Gastrocnemius medialis (tissue), 4 donors: Measurements from ENCODE around the gene ROCK1.

Experiments used
- CTCF ChIP-seq, 5 experiments: fragments of 450-650 bp in 3 of 5; fragments of 200-600 bp in 2 of 5; sonication (generic) in 2 of 5; IDR thresholded peaks in 4 of 5; conservative IDR thresholded peaks in 1 of 5; 1 replicate in 4 of 5; 2 replicates in 1 of 5; pipeline ENCODE4 v1.5.1; 2016 to 2019; ENCODE audit warnings: antibody characterized with exemption in 5 of 5, mild to moderate bottlenecking in 3 of 5, moderate library complexity in 3 of 5
- POLR2A ChIP-seq, 2 donors: fragments of 450-650 bp; IDR thresholded peaks; one replicate each; pipeline ENCODE4 v1.6.1; 2017; ENCODE audit warnings: antibody characterized with exemption in 2 of 2, mild to moderate bottlenecking in 2 of 2, moderate library complexity in 2 of 2

GRCh38 chr18:21081426-21081825 lies 30.2 kb downstream of the ROCK1 start:
- TF ChIP-seq POLR2A (IDR thresholded peaks at IDR 0.05) (no peak), CTCF (IDR thresholded peaks at IDR 0.05 in 4 of 5, conservative IDR thresholded peaks at IDR 0.05 in 1 of 5) (no peak)
